Esophagus muscularis mucosa (tissue), 4 donors: ENCODE measurements around the gene ENOX1. TPM values are rescaled to one million over a fixed set of nuclear protein-coding genes. Genes with fewer than 3 reads are reported as not detected.

Source experiments
- DNase-seq: peaks from one replicate; pipeline ENCODE4 v3.0.0-alpha.2; 2017; ENCODE audit errors: extremely low spot score
- H3K27ac ChIP-seq, 4 donors: fragments of 200-600 bp; sonication (generic); replicated peaks in 1 of 4; 1 replicate in 3 of 4; 2 replicates in 1 of 4; pipeline ENCODE4 v1.5.1; 2016 to 2019; ENCODE audit warnings: mild to moderate bottlenecking in 1 of 4
- H3K27me3 ChIP-seq, 4 donors: fragments of 200-600 bp; sonication (generic); one replicate each; pipeline versions ENCODE4 v1.5.1 to v1.6.0; 2016 to 2019
- H3K36me3 ChIP-seq, 4 donors: fragments of 200-600 bp; sonication (generic); one replicate each; pipeline ENCODE4 v1.5.1; 2016 to 2019
- H3K4me1 ChIP-seq, 4 donors: fragments of 200-600 bp; sonication (generic); one replicate each; pipeline ENCODE4 v1.5.1; 2016 to 2019
- H3K4me3 ChIP-seq, 4 donors: fragments of 200-600 bp; sonication (generic); 1 replicate in 2 of 4; 2 replicates in 2 of 4; pipeline ENCODE4 v1.5.1; 2016 to 2019; ENCODE audit warnings: mild to moderate bottlenecking in 4 of 4, moderate library complexity in 1 of 4
- H3K9me3 ChIP-seq, 4 donors: fragments of 200-600 bp; sonication (generic); 1 replicate in 3 of 4; 2 replicates in 1 of 4; pipeline ENCODE4 v1.5.1; 2016 to 2019
- EP300 ChIP-seq: sonication (generic); formaldehyde crosslinking; IDR thresholded peaks from one replicate; pipeline ENCODE4 v1.6.1; 2017; ENCODE audit warnings: antibody characterized with exemption
- POLR2A ChIP-seq: fragments of 450-650 bp; IDR thresholded peaks from one replicate; pipeline ENCODE4 v1.6.1; 2017; ENCODE audit warnings: antibody characterized with exemption, moderate library complexity, mild to moderate bottlenecking, low read depth
- POLR2AphosphoS5 ChIP-seq, 2 donors: sonication (generic); formaldehyde crosslinking; IDR thresholded peaks; one replicate each; pipeline ENCODE4 v1.6.1; 2017; ENCODE audit warnings: antibody characterized with exemption in 2 of 2
- WGBS: methylation state at CpG from one replicate; pipeline ENCODE4 v1.1.5; 2018; 5-methylcytosine and 5-hydroxymethylcytosine counted together
- intact Hi-C: fragments of 100-400 bp; cut with DNase I; formaldehyde crosslinking; loops from one replicate; pipeline ENCODE4 v1.15.1; 2023
- total RNA-seq, 4 donors: library from RNA; depleted of rRNA; stranded (reverse); fragments of >200 nt; gene quantifications; one replicate each; pipeline versions ENCODE4 v1.1.0 to v1.2.1, GENCODE V29; 2016
- TF ChIP-seq, protein P1 (sequence below), 3 experiments: fragments of 200-600 bp in 2 of 3; fragments of 450-650 bp in 1 of 3; sonication (generic) in 2 of 3; IDR thresholded peaks; one replicate each; pipeline ENCODE4 v1.5.1; 2017 to 2019; ENCODE audit warnings: antibody characterized with exemption in 3 of 3, mild to moderate bottlenecking in 2 of 3, moderate library complexity in 1 of 3

Gene ENOX1
- total RNA-seq, 4 donors from 2014 or later, result 9.3 to 14.1 (median 12.4) TPM

DNA sequence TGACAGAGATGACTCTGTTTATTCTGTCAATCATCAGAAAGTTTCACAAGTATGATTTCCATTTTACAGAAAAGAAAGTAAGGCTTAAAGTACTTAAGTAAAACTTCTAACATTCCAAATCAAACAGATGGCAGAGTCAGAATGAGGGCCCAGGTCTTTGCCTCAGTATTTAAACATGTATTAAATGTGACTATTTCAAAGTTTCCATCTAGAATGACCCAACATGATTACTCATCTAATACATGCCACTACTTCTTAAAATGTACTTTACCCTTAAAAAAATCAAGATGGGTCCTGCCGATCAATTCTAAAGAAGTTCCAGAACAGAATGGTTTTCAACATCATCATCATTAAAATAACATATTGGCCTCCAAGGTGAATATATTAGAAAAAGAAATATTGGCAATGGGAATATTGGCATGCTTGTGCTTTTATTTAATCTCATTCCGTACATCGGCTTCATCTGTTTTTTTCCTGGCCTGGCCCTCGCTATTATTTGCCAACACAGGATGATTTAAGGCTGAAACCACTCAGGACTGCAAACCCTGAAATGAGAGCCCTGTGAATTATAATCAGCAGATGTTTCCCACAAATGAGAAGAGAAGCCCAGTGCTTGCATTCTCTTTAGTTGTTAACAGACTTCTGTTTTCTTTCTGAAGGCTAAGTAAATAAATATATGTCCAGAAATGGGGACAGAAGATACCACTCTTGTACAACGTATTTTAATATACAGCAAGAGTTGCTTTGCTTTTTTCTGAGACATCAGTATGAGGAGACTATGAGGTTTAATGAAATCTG is 423.4 kb downstream of the ENOX1 start:
- TF ChIP-seq, protein P1, sequence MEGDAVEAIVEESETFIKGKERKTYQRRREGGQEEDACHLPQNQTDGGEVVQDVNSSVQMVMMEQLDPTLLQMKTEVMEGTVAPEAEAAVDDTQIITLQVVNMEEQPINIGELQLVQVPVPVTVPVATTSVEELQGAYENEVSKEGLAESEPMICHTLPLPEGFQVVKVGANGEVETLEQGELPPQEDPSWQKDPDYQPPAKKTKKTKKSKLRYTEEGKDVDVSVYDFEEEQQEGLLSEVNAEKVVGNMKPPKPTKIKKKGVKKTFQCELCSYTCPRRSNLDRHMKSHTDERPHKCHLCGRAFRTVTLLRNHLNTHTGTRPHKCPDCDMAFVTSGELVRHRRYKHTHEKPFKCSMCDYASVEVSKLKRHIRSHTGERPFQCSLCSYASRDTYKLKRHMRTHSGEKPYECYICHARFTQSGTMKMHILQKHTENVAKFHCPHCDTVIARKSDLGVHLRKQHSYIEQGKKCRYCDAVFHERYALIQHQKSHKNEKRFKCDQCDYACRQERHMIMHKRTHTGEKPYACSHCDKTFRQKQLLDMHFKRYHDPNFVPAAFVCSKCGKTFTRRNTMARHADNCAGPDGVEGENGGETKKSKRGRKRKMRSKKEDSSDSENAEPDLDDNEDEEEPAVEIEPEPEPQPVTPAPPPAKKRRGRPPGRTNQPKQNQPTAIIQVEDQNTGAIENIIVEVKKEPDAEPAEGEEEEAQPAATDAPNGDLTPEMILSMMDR (IDR thresholded peaks at IDR 0.05), result no peak
- TF ChIP-seq POLR2A (no peak), EP300 (no peak), POLR2AphosphoS5 (IDR thresholded peaks at IDR 0.05) (no peak)
- intact Hi-C loops, result no loop called here
- H3K4me1 ChIP-seq, result peaks cover 9 to 54% (median 44%) of the 10 kb centered on the region in 4 donors
- WGBS, result 49% methylated on average over 5 of the region's 5 CpGs
- H3K27ac ChIP-seq, result peak overlapping the region; percentile 25 to 67 (median 52)
- no peak overlapping the region for H3K4me3 ChIP-seq
- H3K9me3 ChIP-seq, result no peaks in the 10 kb centered on the region
- peak; percentile 37 for DNase-seq
- no peaks in the 10 kb centered on the region for H3K27me3 ChIP-seq
- H3K36me3 ChIP-seq, result no peaks in the 10 kb centered on the region

DNA sequence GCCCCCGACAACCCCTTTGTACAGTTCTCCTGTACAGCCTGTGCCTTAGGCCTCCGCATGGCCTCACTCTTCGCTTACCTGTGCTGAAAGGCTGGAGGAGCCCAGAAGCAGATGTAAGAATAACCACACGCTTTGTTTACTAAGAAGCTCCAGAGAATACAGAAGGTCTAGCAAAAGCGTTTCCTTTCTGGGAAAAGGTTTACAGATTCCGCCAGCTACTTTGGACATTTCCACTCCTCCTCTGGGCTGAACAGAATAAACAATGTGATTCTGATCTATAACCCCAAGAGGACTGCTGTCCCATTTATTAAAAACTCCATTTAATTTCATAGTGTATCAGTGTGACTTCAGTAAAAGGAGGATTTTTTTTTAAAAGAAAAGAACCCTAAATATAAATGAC is 424.2 kb downstream of the ENOX1 start:
- no peaks in the 10 kb centered on the region for H3K36me3 ChIP-seq
- peaks cover 12 to 52% (median 42%) of the 10 kb centered on the region in 4 donors for H3K4me1 ChIP-seq
- peak overlapping the region in 2 of 4 donors; percentile 48 to 67 for H3K27ac ChIP-seq
- no peak overlapping the region for H3K4me3 ChIP-seq
- peak; percentile 77 for DNase-seq
- WGBS, result 83% methylated on average over 6 of the region's 6 CpGs
- H3K27me3 ChIP-seq, result no peaks in the 10 kb centered on the region
- TF ChIP-seq POLR2A (no peak), EP300 (no peak), POLR2AphosphoS5 (IDR thresholded peaks at IDR 0.05) (no peak)
- TF ChIP-seq, protein P1 (IDR thresholded peaks at IDR 0.05), result no peak
- intact Hi-C loops, result no loop called here
- H3K9me3 ChIP-seq, result no peaks in the 10 kb centered on the region

DNA sequence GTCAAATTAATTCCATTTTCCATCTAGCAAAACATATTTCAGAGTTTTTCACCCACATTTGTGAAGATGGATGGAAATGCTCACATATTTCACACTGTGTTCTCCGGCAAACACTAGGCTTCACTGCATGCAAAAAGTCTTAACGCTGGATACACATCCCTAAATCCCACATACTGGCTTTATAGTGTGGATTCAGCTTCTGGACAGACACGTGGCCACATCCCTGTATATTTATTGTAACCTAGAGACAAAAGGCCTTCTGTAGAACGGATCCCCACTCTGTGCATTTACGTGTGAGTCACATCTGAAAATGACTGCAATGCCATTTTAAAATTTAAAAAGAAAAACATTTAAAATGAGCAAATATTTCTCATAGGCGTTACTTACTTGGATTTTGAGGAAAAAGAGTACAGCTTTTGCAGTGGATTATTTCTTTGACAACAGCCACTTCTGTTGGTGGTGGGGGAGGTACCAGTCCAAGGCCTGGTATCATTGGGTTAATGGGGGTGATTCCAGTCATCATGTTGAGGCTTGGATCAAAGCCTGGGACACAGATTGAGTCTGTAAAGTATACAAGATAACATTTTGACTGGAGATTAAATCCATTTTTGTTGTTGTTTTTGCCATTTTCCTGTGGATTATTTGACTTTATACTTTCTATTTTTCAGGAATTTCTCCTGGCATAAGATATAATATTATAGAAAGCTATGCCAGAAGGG is 425.7 kb downstream of the ENOX1 start:
- H3K27me3 ChIP-seq, result no peaks in the 10 kb centered on the region
- H3K4me3 ChIP-seq, result no peak overlapping the region
- H3K36me3 ChIP-seq, result no peaks in the 10 kb centered on the region
- no peaks in the 10 kb centered on the region for H3K9me3 ChIP-seq
- H3K4me1 ChIP-seq, result peaks cover 21 to 53% (median 43%) of the 10 kb centered on the region in 4 donors
- intact Hi-C loops, result no loop called here
- TF ChIP-seq EP300 (no peak), POLR2AphosphoS5 (IDR thresholded peaks at IDR 0.05) (no peak), POLR2A (no peak)
- TF ChIP-seq, protein P1 (IDR thresholded peaks at IDR 0.05), result no peak
- H3K27ac ChIP-seq, result no peak overlapping the region
- peak; percentile 39 for DNase-seq
- WGBS, result 62% methylated on average over 6 of the region's 6 CpGs

DNA sequence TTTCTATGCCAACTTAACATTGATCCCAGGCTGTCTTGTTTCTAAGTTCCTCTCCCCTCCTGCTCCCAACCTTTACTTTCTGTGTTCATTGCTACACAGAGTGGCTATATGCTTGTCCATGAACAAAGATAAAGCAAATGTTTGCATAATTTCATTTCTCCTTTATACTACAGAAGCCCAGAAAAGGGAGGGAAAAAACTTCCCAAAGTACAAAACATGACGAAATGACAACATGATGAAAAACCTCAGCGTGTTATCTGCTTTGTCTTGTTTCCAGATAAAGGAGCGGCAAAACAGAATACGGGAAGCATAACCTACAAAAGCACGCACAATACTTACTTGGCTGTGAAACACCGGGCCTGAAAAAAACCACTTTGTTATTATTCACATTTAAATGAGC is 426.6 kb downstream of the ENOX1 start:
- 90% methylated on average over 6 of the region's 6 CpGs for WGBS
- Histone ChIP-seq H3K27me3 (no peaks in the 10 kb centered on the region), H3K4me1 (peaks cover 21 to 46% (median 35%) of the 10 kb centered on the region in 4 donors), H3K9me3 (no peaks in the 10 kb centered on the region), H3K4me3 (no peak overlapping the region), H3K27ac (no peak overlapping the region), H3K36me3 (peaks cover 0 to 9% (median 3%) of the 10 kb centered on the region in 4 donors)
- intact Hi-C loops, result no loop called here
- no peak for TF ChIP-seq EP300
- DNase-seq, result no peak

GRCh38 chr13:43359536-43359935 is 427.2 kb downstream of the ENOX1 start:
- DNase-seq, result no peak
- H3K4me1 ChIP-seq, result peaks cover 16 to 39% (median 28%) of the 10 kb centered on the region in 4 donors
- no peak overlapping the region for H3K4me3 ChIP-seq
- no peaks in the 10 kb centered on the region for H3K27me3 ChIP-seq
- TF ChIP-seq, protein P1 (IDR thresholded peaks at IDR 0.05), result no peak
- no peak for TF ChIP-seq POLR2AphosphoS5 (IDR thresholded peaks at IDR 0.05)
- no peak for TF ChIP-seq POLR2A
- no peak for TF ChIP-seq EP300
- intact Hi-C loops, result no loop called here
- no peaks in the 10 kb centered on the region for H3K9me3 ChIP-seq
- H3K36me3 ChIP-seq, result peaks cover 0 to 9% (median 4%) of the 10 kb centered on the region in 4 donors
- H3K27ac ChIP-seq, result no peak overlapping the region
- 92% methylated on average over 4 of the region's 4 CpGs for WGBS
